Thyroid gland (tissue), 4 donors: ENCODE results near the gene ARHGEF28. TPM values are rescaled to one million over a fixed set of nuclear protein-coding genes. Genes with fewer than 3 reads are reported as not detected.

ENCODE experiments used
- DNase-seq, 2 donors: peaks; one replicate each; pipeline ENCODE4 v3.0.0-alpha.2; 2019
- H3K27ac ChIP-seq, 3 donors: fragments of 200-600 bp; sonication (generic); 1 replicate in 2 of 3; 2 replicates in 1 of 3; pipeline ENCODE4 v1.5.1; 2016 to 2019; ENCODE audit warnings: mild to moderate bottlenecking in 1 of 3, moderate library complexity in 1 of 3
- H3K27me3 ChIP-seq: fragments of 200-600 bp; sonication (generic); one replicate; pipeline ENCODE4 v1.5.1; 2019
- H3K36me3 ChIP-seq, 2 donors: fragments of 200-600 bp; sonication (generic); one replicate each; pipeline ENCODE4 v1.5.1; 2016 to 2019
- H3K4me1 ChIP-seq, 2 donors: fragments of 200-600 bp; sonication (generic); one replicate each; pipeline ENCODE4 v1.5.1; 2017 to 2019
- H3K4me3 ChIP-seq, 3 donors: fragments of 200-600 bp; sonication (generic); replicated peaks in 1 of 3; 1 replicate in 2 of 3; 2 replicates in 1 of 3; pipeline ENCODE4 v1.5.1; 2016; ENCODE audit warnings: mild to moderate bottlenecking in 1 of 3
- H3K9me3 ChIP-seq: fragments of 200-600 bp; sonication (generic); one replicate; pipeline ENCODE4 v1.5.1; 2017
- CTCF ChIP-seq, 6 experiments: fragments of 200-600 bp in 3 of 6; fragments of 450-650 bp in 3 of 6; sonication (generic) in 3 of 6; IDR thresholded peaks; one replicate each; pipeline ENCODE4 v1.5.1; 2016 to 2019; ENCODE audit warnings: antibody characterized with exemption in 6 of 6, mild to moderate bottlenecking in 2 of 6, inconsistent platforms in 1 of 6, moderate library complexity in 1 of 6
- POLR2A ChIP-seq, 2 donors: fragments of 450-650 bp; IDR thresholded peaks; one replicate each; pipeline ENCODE4 v1.6.1; 2017; ENCODE audit warnings: antibody characterized with exemption in 2 of 2, mild to moderate bottlenecking in 2 of 2, moderate library complexity in 1 of 2
- WGBS, 2 donors: methylation state at CpG; one replicate each; pipeline ENCODE4 v1.1.5; 2017; 5-methylcytosine and 5-hydroxymethylcytosine counted together
- intact Hi-C: fragments of 100-400 bp; cut with DNase I; formaldehyde crosslinking; loops from one replicate; pipeline ENCODE4 v1.15.1; 2023
- total RNA-seq, 4 donors: library from RNA; depleted of rRNA; stranded (reverse); fragments of >200 nt; gene quantifications; one replicate each; pipeline ENCODE4 v1.2.3, GENCODE V29; 2016

Gene ARHGEF28
- total RNA-seq, 4 donors from 2014 or later: 43.6 to 58.8 (median 55.3) TPM

GRCh38 chr5:73780302-73781080 is 154.5 kb downstream of the ARHGEF28 start:
- intact Hi-C loops: no loop called here
- WGBS, 2 donors: 41 to 49% methylated on average over 11 of the region's 11 CpGs

GRCh38 chr5:73781107-73781768 is 155.2 kb downstream of the ARHGEF28 start:
- intact Hi-C loops: no loop called here
- TF ChIP-seq POLR2A (IDR thresholded peaks at IDR 0.05): no peak
- TF ChIP-seq CTCF (IDR thresholded peaks at IDR 0.05): no peak
- H3K9me3 ChIP-seq: no peaks in the 10 kb centered on the region
- no peaks in the 10 kb centered on the region for H3K27me3 ChIP-seq
- H3K27ac ChIP-seq: peak overlapping the region in 1 of 3 donors; percentile 84
- 72 to 86% methylated on average over 6 of the region's 6 CpGs for WGBS, 2 donors
- no peak overlapping the region for H3K4me3 ChIP-seq
- no peak for DNase-seq
- H3K4me1 ChIP-seq: peaks cover 47 to 58% of the 10 kb centered on the region in 2 donors
- no peaks in the 10 kb centered on the region for H3K36me3 ChIP-seq

More at GRCh38 chr5:73780302-73781080, 154.5 kb downstream of the ARHGEF28 start:
- peak overlapping the region; percentile 67 to 84 (median 70) for H3K27ac ChIP-seq
- H3K4me3 ChIP-seq: no peak overlapping the region
- peak in 4 of 6 experiments; percentile 43 to 83 (median 60) for TF ChIP-seq CTCF (IDR thresholded peaks at IDR 0.05)
- TF ChIP-seq POLR2A (IDR thresholded peaks at IDR 0.05): no peak
- H3K36me3 ChIP-seq: no peaks in the 10 kb centered on the region
- peaks cover 47 to 58% of the 10 kb centered on the region in 2 donors for H3K4me1 ChIP-seq
- no peaks in the 10 kb centered on the region for H3K27me3 ChIP-seq
- DNase-seq: peak; percentile 88 to 89
- H3K9me3 ChIP-seq: no peaks in the 10 kb centered on the region

- no peak overlapping the region for H3K4me3 ChIP-seq
- no peaks in the 10 kb centered on the region for H3K27me3 ChIP-seq
- no peaks in the 10 kb centered on the region for H3K36me3 ChIP-seq
- DNase-seq: no peak
- 64 to 74% methylated on average over 1 of the region's 1 CpG for WGBS, 2 donors
- peaks cover 37 to 48% of the 10 kb centered on the region in 2 donors for H3K4me1 ChIP-seq
- H3K27ac ChIP-seq: peak overlapping the region; percentile 15 to 57 (median 30)
- no peak for TF ChIP-seq POLR2A (IDR thresholded peaks at IDR 0.05)
- peak in 3 of 6 experiments; percentile 46 to 48 (median 48) for TF ChIP-seq CTCF (IDR thresholded peaks at IDR 0.05)
- H3K9me3 ChIP-seq: no peaks in the 10 kb centered on the region
- intact Hi-C loops: no loop called here
These were observed 157.8 kb downstream of the ARHGEF28 start for GRCh38 chr5:73783828-73784227.

- no peak overlapping the region for H3K4me3 ChIP-seq
- no peak for DNase-seq
- H3K4me1 ChIP-seq: peaks cover 32 to 38% of the 10 kb centered on the region in 2 donors
- no peaks in the 10 kb centered on the region for H3K27me3 ChIP-seq
- no peaks in the 10 kb centered on the region for H3K9me3 ChIP-seq
- WGBS, 2 donors: 90 to 96% methylated on average over 13 of the region's 13 CpGs
- H3K36me3 ChIP-seq: no peaks in the 10 kb centered on the region
- peak overlapping the region in 1 of 3 donors; percentile 8 for H3K27ac ChIP-seq
- intact Hi-C loops: no loop called here
- TF ChIP-seq POLR2A (IDR thresholded peaks at IDR 0.05) (no peak), CTCF (IDR thresholded peaks at IDR 0.05) (no peak)
These were observed 160.2 kb downstream of the ARHGEF28 start for GRCh38 chr5:73786043-73786831.
